ENCODE data around the gene MCL1.

The MCL1 gene

DNA sequence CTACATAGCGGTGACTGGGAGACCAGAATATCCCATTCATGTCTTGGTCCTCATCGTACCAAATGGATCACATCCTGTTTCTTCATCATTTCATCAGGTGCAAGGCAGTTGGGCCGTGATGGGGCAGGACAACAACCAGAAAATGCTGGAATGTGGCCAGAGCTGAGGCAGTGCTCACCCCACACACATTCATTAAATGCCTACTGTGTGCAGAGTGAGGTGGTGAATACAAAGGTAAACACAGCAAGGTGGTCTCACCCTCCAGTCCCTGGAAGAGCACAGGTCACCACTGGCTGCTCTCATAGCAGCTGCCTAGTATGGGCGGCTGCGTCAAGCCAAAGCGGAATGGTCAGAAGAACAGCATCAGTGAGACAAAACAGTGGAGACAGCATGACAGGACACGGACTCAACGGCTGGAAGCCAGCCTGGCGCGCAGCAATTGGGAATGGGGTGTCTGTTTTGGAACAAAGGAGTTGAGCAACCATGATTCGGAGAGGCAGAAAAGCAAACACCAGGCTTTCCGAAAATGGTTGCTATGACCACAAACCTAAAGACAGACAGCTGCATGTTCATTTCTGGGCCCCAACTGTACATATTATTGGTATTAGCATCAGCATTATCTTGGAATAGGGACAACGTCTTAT, 35.8 kb downstream of the MCL1 start:
- Histone ChIP-seq H3K9me3 (ENCODE audit: insufficient read depth, low read length) (no peaks in the 10 kb centered on the region), H3K36me3 (replicated peaks; ENCODE audit: low read depth, low read length) (no peaks in the 10 kb centered on the region), H3K27ac (ENCODE audit: low read length) (no peak overlapping the region), H3K4me1 (ENCODE audit: low read length) (peaks cover 3% of the 10 kb centered on the region; the same call in 1 of the 2 replicates), H3K79me2 (ENCODE audit: low read length) (no peaks in the 10 kb centered on the region), H3K4me2 (ENCODE audit: low read length) (no peak overlapping the region), H4K20me1 (ENCODE audit: insufficient read depth, low read length) (no peaks in the 10 kb centered on the region), H3K9ac (ENCODE audit: low read length) (no peak overlapping the region), H3K27me3 (ENCODE audit: low read depth, low read length) (0 out of 2 replicates have a peak, but pooled peaks cover 7% of the 10 kb centered on the region), H2AFZ (ENCODE audit: low read depth, low read length) (no peak overlapping the region), H3K4me3 (ENCODE audit: low read length) (no peak overlapping the region)
- TF ChIP-seq, protein P1, sequence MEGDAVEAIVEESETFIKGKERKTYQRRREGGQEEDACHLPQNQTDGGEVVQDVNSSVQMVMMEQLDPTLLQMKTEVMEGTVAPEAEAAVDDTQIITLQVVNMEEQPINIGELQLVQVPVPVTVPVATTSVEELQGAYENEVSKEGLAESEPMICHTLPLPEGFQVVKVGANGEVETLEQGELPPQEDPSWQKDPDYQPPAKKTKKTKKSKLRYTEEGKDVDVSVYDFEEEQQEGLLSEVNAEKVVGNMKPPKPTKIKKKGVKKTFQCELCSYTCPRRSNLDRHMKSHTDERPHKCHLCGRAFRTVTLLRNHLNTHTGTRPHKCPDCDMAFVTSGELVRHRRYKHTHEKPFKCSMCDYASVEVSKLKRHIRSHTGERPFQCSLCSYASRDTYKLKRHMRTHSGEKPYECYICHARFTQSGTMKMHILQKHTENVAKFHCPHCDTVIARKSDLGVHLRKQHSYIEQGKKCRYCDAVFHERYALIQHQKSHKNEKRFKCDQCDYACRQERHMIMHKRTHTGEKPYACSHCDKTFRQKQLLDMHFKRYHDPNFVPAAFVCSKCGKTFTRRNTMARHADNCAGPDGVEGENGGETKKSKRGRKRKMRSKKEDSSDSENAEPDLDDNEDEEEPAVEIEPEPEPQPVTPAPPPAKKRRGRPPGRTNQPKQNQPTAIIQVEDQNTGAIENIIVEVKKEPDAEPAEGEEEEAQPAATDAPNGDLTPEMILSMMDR (IDR thresholded peaks at IDR 0.05; ENCODE audit: low read depth, low read length): no peak
- no peak for TF ChIP-seq EZH2phosphoT487 (IDR thresholded peaks at IDR 0.05; ENCODE audit: low read depth)

DNA sequence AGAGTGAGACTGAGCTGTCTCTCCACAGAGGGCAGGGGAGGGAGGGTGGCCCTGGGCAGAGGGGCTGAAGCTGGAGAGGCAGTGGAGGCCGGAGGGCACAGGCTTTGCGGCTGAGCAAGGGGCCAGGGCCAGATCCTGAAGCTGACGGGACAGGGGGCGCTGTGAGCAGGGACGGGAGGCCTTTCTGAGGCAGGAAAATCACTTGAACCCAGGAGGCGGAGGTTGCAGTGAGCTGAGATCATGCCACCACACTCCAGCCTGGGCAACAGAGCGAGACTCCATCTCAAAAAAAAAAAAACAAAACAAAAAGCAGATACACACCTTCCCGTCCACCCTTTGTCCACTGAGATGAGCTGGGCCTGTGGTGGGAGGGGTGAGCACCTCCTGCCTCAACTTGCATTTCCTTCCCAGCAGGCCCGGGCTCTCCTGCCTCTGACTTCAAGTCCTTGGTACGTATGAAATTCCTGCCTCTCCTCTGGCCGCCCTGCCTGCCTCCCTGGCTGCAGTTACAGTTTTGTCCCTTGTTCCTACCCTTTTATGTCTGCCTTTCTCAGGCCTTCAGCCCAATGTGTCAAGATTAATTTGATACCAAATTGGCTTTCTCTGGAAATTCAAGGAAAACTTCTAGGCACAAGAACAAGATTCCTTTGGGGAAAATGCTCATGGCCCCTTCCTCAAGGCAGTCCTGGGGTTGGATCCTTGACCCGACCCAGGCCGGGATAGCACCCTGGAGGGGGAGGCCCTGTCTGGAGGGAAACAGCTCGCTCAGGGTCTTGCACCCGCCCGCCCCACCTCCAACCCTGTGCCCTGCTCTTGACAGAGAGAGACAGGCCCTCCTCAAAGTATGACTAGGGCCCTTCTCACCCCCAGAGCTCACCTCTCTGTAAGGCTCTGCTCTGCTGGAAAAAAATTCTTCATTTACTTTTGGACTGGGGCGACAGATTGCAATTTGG, 41.4 kb downstream of the MCL1 start:
- Histone ChIP-seq H2AFZ (ENCODE audit: low read depth, low read length) (no peak overlapping the region), H3K36me3 (replicated peaks; ENCODE audit: low read depth, low read length) (no peaks in the 10 kb centered on the region), H3K79me2 (ENCODE audit: low read length) (no peaks in the 10 kb centered on the region), H3K4me1 (ENCODE audit: low read length) (no peaks in the 10 kb centered on the region), H3K9me3 (ENCODE audit: insufficient read depth, low read length) (no peaks in the 10 kb centered on the region), H3K4me2 (ENCODE audit: low read length) (no peak overlapping the region), H3K4me3 (ENCODE audit: low read length) (no peak overlapping the region), H3K9ac (ENCODE audit: low read length) (no peak overlapping the region), H4K20me1 (ENCODE audit: insufficient read depth, low read length) (no peaks in the 10 kb centered on the region), H3K27ac (ENCODE audit: low read length) (no peak overlapping the region), H3K27me3 (ENCODE audit: low read depth, low read length) (no peaks in the 10 kb centered on the region)
- TF ChIP-seq, protein P1 (IDR thresholded peaks at IDR 0.05; ENCODE audit: low read depth, low read length): peak; percentile 15
- no peak for TF ChIP-seq EZH2phosphoT487 (IDR thresholded peaks at IDR 0.05; ENCODE audit: low read depth)

DNA sequence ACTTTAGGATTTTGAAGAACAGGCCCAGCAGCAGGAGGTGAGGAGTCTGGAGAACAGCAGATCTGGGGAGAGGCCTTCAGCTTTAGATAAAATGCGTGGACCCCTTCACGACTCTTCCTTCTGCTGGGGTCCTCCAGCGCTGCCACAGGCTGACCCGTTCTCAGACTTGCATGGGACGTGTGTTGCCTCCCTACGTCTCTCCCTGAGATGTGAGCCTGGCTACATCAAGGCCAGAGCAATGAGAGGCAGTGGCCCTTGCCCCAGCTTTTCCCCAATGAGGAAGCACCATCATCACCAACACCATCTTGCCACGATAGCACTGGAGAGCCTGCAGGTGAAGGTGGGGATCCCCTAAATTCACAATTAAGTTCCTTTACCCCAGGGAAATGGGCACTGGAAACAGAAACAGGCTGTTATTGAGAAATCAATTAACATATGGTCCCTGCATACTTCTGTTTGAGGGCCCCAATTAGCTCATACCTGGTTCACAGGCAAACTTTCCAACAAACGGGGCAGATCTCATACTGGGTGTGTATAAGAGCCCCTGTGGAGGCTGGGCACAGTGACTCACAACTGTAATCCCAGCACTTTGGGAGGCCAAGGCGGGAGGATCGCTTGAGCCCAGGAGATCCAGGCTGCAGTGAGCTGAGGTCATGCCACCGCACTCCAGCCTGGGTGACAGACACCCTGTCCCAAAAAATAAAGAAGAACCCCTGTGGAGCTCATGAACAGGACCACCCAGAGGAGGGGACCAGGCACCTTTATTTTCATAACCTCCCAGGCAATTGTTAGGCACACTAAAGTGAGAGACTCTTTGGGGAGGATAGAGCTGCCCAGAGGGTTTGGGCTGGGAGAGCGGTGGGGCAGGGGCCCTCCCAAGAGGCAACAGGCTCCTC, 42.3 kb downstream of the MCL1 start:
- H2AFZ ChIP-seq (ENCODE audit: low read depth, low read length): no peak overlapping the region
- no peak overlapping the region for H3K27ac ChIP-seq (ENCODE audit: low read length)
- no peaks in the 10 kb centered on the region for H3K36me3 ChIP-seq (replicated peaks; ENCODE audit: low read depth, low read length)
- no peaks in the 10 kb centered on the region for H4K20me1 ChIP-seq (ENCODE audit: insufficient read depth, low read length)
- TF ChIP-seq, protein P1 (IDR thresholded peaks at IDR 0.05; ENCODE audit: low read depth, low read length): no peak
- no peak for TF ChIP-seq EZH2phosphoT487 (IDR thresholded peaks at IDR 0.05; ENCODE audit: low read depth)
- no peaks in the 10 kb centered on the region for H3K4me1 ChIP-seq (ENCODE audit: low read length)
- H3K27me3 ChIP-seq (ENCODE audit: low read depth, low read length): no peaks in the 10 kb centered on the region
- H3K9ac ChIP-seq (ENCODE audit: low read length): no peak overlapping the region
- no peaks in the 10 kb centered on the region for H3K79me2 ChIP-seq (ENCODE audit: low read length)
- no peak overlapping the region for H3K4me3 ChIP-seq (ENCODE audit: low read length)
- no peak overlapping the region for H3K4me2 ChIP-seq (ENCODE audit: low read length)
- H3K9me3 ChIP-seq (ENCODE audit: insufficient read depth, low read length): no peaks in the 10 kb centered on the region
